ENCODE results near the gene SHROOM4. TPM values are rescaled to one million over a fixed set of nuclear protein-coding genes. Genes with fewer than 3 reads are reported as not detected.

SHROOM4 gene
- total RNA-seq, 1 donor from 2014 or later: 2.5 TPM

DNA sequence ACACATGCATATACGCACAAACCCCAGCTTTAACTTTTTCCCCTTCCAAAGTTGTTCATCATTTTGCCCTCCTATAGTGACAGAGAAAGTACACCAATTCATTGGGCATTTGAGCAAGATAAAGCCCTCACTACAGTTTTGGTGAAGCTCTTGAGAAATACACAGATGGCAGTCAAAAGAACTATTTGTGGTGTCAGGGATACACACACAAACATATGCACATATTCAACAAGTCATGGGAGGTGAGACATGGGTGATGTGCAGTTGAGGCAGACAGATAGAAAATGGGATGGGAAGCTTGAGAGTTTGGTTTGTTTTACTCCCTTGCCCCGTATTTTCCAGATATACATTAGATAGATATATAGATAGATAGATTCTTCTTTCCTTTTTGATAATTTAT lies 11.8 kb upstream of the SHROOM4 start:
- TF ChIP-seq CTCF (IDR thresholded peaks at IDR 0.05): no peak
- Mint-ChIP-seq H3K4me3 (ENCODE audit: unreplicated experiment) (no peak overlapping the region), H3K9me3 (ENCODE audit: unreplicated experiment) (no peaks in the 10 kb centered on the region), H3K27me3 (ENCODE audit: unreplicated experiment) (peaks cover 4% of the 10 kb centered on the region), H3K36me3 (ENCODE audit: unreplicated experiment) (no peaks in the 10 kb centered on the region), H3K27ac (ENCODE audit: unreplicated experiment) (no peak overlapping the region), H3K4me1 (ENCODE audit: unreplicated experiment) (no peaks in the 10 kb centered on the region)
- DNase-seq (ENCODE audit: extremely low spot score, unreplicated experiment): no peak

DNA sequence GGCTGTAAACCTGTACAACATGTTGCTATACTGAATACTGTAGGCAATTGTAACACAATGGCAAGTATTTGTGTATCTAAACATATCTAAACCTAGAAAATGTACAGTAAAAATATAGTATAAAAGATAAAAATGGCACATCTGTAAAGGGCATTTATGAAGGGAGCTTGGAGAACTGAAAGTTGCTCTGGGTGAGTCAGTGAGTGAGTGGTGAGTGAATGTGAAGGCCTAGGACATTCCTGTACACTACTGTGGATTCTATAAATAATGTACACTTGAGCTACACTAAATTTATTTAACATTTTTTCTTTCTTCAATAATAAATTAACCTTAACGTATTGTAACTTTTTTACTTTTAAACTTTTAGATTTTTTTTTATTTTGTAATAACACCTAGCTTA lies 5.0 kb upstream of the SHROOM4 start:
- H3K36me3 Mint-ChIP-seq (ENCODE audit: unreplicated experiment): no peaks in the 10 kb centered on the region
- no peak for DNase-seq (ENCODE audit: extremely low spot score, unreplicated experiment)
- TF ChIP-seq CTCF (IDR thresholded peaks at IDR 0.05): no peak
- no peaks in the 10 kb centered on the region for H3K9me3 Mint-ChIP-seq (ENCODE audit: unreplicated experiment)
- H3K4me1 Mint-ChIP-seq (ENCODE audit: unreplicated experiment): no peaks in the 10 kb centered on the region
- no peak overlapping the region for H3K27ac Mint-ChIP-seq (ENCODE audit: unreplicated experiment)
- no peaks in the 10 kb centered on the region for H3K27me3 Mint-ChIP-seq (ENCODE audit: unreplicated experiment)
- H3K4me3 Mint-ChIP-seq (ENCODE audit: unreplicated experiment): no peak overlapping the region

- peaks cover 2% of the 10 kb centered on the region for H3K4me1 Mint-ChIP-seq (ENCODE audit: unreplicated experiment)
- H3K27me3 Mint-ChIP-seq (ENCODE audit: unreplicated experiment): no peaks in the 10 kb centered on the region
- H3K4me3 Mint-ChIP-seq (ENCODE audit: unreplicated experiment): no peak overlapping the region
- no peak for DNase-seq (ENCODE audit: extremely low spot score, unreplicated experiment)
- no peaks in the 10 kb centered on the region for H3K9me3 Mint-ChIP-seq (ENCODE audit: unreplicated experiment)
- H3K27ac Mint-ChIP-seq (ENCODE audit: unreplicated experiment): no peak overlapping the region
- no peak for TF ChIP-seq CTCF (IDR thresholded peaks at IDR 0.05)
- H3K36me3 Mint-ChIP-seq (ENCODE audit: unreplicated experiment): no peaks in the 10 kb centered on the region
Measured at GRCh38 chrX:50815120-50815519, 1.1 kb upstream of the SHROOM4 start.

DNA sequence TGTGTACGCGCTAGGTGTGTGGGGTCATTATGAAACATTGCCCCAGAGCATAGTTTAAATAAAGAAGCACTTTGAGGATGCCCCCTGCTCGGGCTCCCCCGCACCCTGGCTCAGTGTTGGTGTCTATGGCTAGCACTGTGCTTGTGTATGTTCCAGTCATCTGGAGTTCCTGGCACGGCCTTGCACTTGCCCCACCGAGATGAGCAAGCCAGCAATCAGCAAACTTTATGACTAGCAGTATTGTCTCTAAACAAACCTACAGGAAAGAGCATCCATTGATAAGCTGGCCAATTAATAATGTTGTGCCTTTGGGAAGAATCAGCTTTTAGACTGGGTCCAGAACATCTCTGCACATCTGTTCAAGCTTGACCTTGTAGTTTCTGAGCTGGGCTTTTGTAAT lies 707 bp upstream of the SHROOM4 start:
- peak overlapping the region; percentile 76 for H3K27ac Mint-ChIP-seq (ENCODE audit: unreplicated experiment)
- peak overlapping the region; percentile 77 for H3K4me3 Mint-ChIP-seq (ENCODE audit: unreplicated experiment)
- no peak for TF ChIP-seq CTCF (IDR thresholded peaks at IDR 0.05)
- H3K36me3 Mint-ChIP-seq (ENCODE audit: unreplicated experiment): no peaks in the 10 kb centered on the region
- H3K4me1 Mint-ChIP-seq (ENCODE audit: unreplicated experiment): peaks cover 2% of the 10 kb centered on the region
- no peaks in the 10 kb centered on the region for H3K9me3 Mint-ChIP-seq (ENCODE audit: unreplicated experiment)
- no peaks in the 10 kb centered on the region for H3K27me3 Mint-ChIP-seq (ENCODE audit: unreplicated experiment)
- DNase-seq (ENCODE audit: extremely low spot score, unreplicated experiment): no peak

DNA sequence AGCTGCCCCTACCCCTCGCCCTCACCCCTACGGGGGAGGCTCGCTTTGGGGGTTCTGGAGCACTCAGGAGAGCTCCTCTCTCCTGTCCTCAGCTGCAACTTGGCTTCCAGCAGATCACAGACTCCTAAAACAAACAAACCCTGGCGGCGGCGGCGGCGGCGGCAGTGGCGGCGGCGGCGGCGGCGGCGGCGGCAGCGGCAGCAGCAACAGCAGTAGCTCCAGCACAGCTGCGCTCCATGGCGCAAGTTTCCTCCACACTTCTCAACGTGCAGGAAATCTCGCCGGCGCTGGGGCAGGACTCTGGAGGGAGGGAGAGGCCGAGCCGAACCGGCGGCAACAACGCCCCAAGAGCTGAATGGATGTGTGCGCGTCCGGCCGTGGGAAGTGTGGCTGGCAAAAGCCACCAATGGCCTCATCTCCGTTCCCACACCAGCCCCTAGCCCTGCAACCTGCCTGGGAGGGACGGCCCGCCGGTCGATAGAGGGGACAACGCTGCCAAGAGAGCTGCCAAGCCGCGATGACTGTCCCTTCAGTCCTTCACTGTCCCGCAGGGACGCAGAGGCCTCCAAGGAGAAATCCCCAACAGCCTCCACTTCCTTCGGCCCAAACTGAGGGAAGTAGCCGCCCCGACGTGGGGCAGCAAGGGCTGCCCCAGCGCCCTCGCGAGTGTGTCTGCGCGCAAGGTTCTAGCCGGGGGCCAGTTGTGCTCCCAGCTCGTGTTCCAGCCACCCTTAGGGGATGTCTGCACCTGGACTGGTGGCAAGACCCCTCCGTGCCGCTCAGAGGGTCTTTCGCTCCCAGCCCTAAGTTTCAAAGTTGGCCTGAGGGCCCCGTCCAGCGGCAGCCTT lies 775 bp downstream of the SHROOM4 start:
- Mint-ChIP-seq H3K9me3 (ENCODE audit: unreplicated experiment) (no peaks in the 10 kb centered on the region), H3K4me1 (ENCODE audit: unreplicated experiment) (peaks cover 2% of the 10 kb centered on the region), H3K27ac (ENCODE audit: unreplicated experiment) (no peak overlapping the region), H3K36me3 (ENCODE audit: unreplicated experiment) (no peaks in the 10 kb centered on the region), H3K4me3 (ENCODE audit: unreplicated experiment) (peak overlapping the region; percentile 77), H3K27me3 (ENCODE audit: unreplicated experiment) (no peaks in the 10 kb centered on the region)
- DNase-seq (ENCODE audit: extremely low spot score, unreplicated experiment): peak; percentile 82
- TF ChIP-seq CTCF (IDR thresholded peaks at IDR 0.05): no peak

Data from osteocyte (in vitro differentiated cells).